Sigmoid colon (tissue), 7 donors: ENCODE results near the gene MDK. TPM values are rescaled to one million over a fixed set of nuclear protein-coding genes. Genes with fewer than 3 reads are reported as not detected.

ENCODE experiments used
- DNase-seq: peaks from one replicate; pipeline ENCODE4 v3.0.0-alpha.2; 2019
- H3K27ac ChIP-seq, 4 donors: fragments of 200-600 bp; sonication (generic); one replicate each; pipeline ENCODE4 v1.5.1; 2016 to 2019; ENCODE audit warnings: mild to moderate bottlenecking in 1 of 4
- H3K27me3 ChIP-seq, 3 donors: fragments of 200-600 bp; sonication (generic); one replicate each; pipeline ENCODE4 v1.5.1; 2019; ENCODE audit warnings: mild to moderate bottlenecking in 1 of 3
- H3K36me3 ChIP-seq, 4 donors: fragments of 200-600 bp; sonication (generic); one replicate each; pipeline ENCODE4 v1.5.1; 2016 to 2019
- H3K4me1 ChIP-seq, 4 donors: fragments of 200-600 bp; sonication (generic); one replicate each; pipeline ENCODE4 v1.5.1; 2017 to 2019
- H3K4me3 ChIP-seq, 4 donors: fragments of 200-600 bp; sonication (generic); one replicate each; pipeline ENCODE4 v1.5.1; 2017 to 2019; ENCODE audit warnings: mild to moderate bottlenecking in 2 of 4, moderate library complexity in 1 of 4
- H3K9me3 ChIP-seq, 4 donors: fragments of 200-600 bp in 3 of 4; sonication (generic) in 3 of 4; one replicate each; pipeline versions ENCODE4 v1.5.1 to v1.6.1; 2013 to 2019
- EP300 ChIP-seq, 4 donors: sonication (generic); formaldehyde crosslinking; IDR thresholded peaks; one replicate each; pipeline ENCODE4 v1.6.1; 2017; ENCODE audit warnings: antibody characterized with exemption in 4 of 4
- POLR2A ChIP-seq, 2 donors: fragments of 450-650 bp; IDR thresholded peaks; one replicate each; pipeline ENCODE4 v1.6.1; 2016; ENCODE audit warnings: antibody characterized with exemption in 2 of 2, mild to moderate bottlenecking in 2 of 2, moderate library complexity in 2 of 2
- POLR2AphosphoS5 ChIP-seq, 4 donors: sonication (generic); formaldehyde crosslinking; IDR thresholded peaks; one replicate each; pipeline ENCODE4 v1.6.1; 2017; ENCODE audit warnings: antibody characterized with exemption in 4 of 4
- WGBS, 2 donors: extraction: QIAGEN DNeasy Blood & Tissue Kit; methylation state at CpG; one replicate each; pipeline ENCODE4 v1.1.7; 2013; 5-methylcytosine and 5-hydroxymethylcytosine counted together
- intact Hi-C: fragments of 100-400 bp; cut with DNase I; formaldehyde crosslinking; loops from one replicate; pipeline ENCODE4 v1.15.1; 2023
- polyA plus RNA-seq, 3 donors: library from polyadenylated mRNA; stranded (reverse); fragments of 200-250 nt; gene quantifications; one replicate each; pipeline ENCODE4 v1.2.3, GENCODE V29; 2013
- small RNA-seq, 3 donors: library from RNA; depleted of rRNA; stranded (forward); fragments of <200 nt; gene quantifications; one replicate each; pipeline ENCODE3, GENCODE V24; 2016
- total RNA-seq, 4 donors: library from RNA; depleted of rRNA; stranded (reverse); fragments of >200 nt; gene quantifications; one replicate each; pipeline ENCODE4 v1.1.0, GENCODE V29; 2016
- TF ChIP-seq, protein P1 (sequence below), 4 experiments: fragments of 450-650 bp in 3 of 4; fragments of 200-600 bp in 1 of 4; IDR thresholded peaks; one replicate each; pipeline ENCODE4 v1.5.1; 2016 to 2019; ENCODE audit warnings: antibody characterized with exemption in 4 of 4, mild to moderate bottlenecking in 3 of 4, moderate library complexity in 2 of 4
- donor health status: healthy with polysubstance abuse.
- donor health status: Bipolar disorder and iron deficiency.
- donor health status: healthy.

The MDK gene
- total and polyA plus RNA-seq, 7 donors, result 10.7 to 403 (median 49.9) TPM

DNA sequence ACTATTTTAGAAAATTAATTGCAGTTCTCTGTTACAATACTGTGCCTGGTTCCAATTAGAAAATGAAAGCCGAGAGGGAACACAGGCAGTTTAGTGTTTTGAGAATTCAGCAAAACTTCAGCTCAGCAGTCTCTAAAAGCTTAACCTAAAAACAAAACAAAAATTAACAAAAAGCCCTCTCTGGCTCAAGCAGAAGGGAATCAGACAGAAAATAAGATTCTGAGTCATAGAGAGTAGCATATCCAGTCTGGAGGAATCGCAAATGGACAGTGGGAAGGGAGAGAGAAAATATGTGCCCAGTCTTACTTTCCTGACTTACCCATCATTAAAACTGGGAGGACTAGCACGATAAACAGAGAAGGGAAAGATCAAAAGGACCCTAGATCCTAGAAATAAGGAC lies 48.2 kb downstream of the MDK start:
- Histone ChIP-seq H3K27me3 (no peaks in the 10 kb centered on the region), H3K4me3 (no peak overlapping the region), H3K27ac (no peak overlapping the region), H3K9me3 (no peaks in the 10 kb centered on the region), H3K4me1 (no peaks in the 10 kb centered on the region), H3K36me3 (peaks cover 0 to 59% (median 15%) of the 10 kb centered on the region in 4 donors)
- TF ChIP-seq EP300 (IDR thresholded peaks at IDR 0.05), result no peak
- TF ChIP-seq POLR2A (IDR thresholded peaks at IDR 0.05), result no peak
- no peak for TF ChIP-seq POLR2AphosphoS5 (IDR thresholded peaks at IDR 0.05)
- TF ChIP-seq, protein P1, sequence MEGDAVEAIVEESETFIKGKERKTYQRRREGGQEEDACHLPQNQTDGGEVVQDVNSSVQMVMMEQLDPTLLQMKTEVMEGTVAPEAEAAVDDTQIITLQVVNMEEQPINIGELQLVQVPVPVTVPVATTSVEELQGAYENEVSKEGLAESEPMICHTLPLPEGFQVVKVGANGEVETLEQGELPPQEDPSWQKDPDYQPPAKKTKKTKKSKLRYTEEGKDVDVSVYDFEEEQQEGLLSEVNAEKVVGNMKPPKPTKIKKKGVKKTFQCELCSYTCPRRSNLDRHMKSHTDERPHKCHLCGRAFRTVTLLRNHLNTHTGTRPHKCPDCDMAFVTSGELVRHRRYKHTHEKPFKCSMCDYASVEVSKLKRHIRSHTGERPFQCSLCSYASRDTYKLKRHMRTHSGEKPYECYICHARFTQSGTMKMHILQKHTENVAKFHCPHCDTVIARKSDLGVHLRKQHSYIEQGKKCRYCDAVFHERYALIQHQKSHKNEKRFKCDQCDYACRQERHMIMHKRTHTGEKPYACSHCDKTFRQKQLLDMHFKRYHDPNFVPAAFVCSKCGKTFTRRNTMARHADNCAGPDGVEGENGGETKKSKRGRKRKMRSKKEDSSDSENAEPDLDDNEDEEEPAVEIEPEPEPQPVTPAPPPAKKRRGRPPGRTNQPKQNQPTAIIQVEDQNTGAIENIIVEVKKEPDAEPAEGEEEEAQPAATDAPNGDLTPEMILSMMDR (IDR thresholded peaks at IDR 0.05), result no peak
- WGBS, 2 donors, result 87 to 91% methylated on average over 3 of the region's 3 CpGs
- DNase-seq, result no peak
- intact Hi-C loops, result no loop called here

DNA sequence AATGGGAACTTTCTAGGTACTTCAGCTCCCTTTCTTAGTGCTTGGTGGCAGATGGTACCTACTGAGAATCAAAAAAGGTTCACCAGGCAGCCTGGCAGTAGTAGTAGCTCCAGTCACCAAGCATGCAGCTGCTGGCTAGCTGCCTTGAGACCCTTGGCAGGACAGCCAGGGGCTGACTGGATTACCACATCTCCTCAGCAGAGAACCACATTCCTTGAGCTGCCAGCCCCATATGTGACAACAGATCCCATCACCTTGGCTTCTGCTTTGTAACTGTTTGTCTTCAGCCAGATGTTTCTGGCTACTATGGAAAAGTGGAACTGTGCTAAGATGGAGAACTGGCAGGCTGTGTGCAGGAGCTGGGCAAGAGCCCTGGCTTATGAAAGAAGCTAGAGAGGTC lies 49.7 kb downstream of the MDK start:
- intact Hi-C loops, result no loop called here
- peaks cover 0 to 61% (median 16%) of the 10 kb centered on the region in 4 donors for H3K36me3 ChIP-seq

More for the DNA sequence above, 49.7 kb downstream of the MDK start:
- DNase-seq, result no peak
- H3K27ac ChIP-seq, result no peak overlapping the region
- H3K4me1 ChIP-seq, result no peaks in the 10 kb centered on the region
- H3K27me3 ChIP-seq, result no peaks in the 10 kb centered on the region
- H3K9me3 ChIP-seq, result no peaks in the 10 kb centered on the region
- H3K4me3 ChIP-seq, result no peak overlapping the region
- TF ChIP-seq EP300 (IDR thresholded peaks at IDR 0.05) (no peak), POLR2A (IDR thresholded peaks at IDR 0.05) (no peak), POLR2AphosphoS5 (IDR thresholded peaks at IDR 0.05) (no peak)
- TF ChIP-seq, protein P1 (IDR thresholded peaks at IDR 0.05), result no peak

Small RNA genes within 50 kb of the gene (small RNA-seq; reads per million reads assigned to genes)
- 0 reads per million in 3 donors for gene MIR4688

Other genes with a start within 250 kb of the MDK start
- gene CREB3L1, start 104.0 kb upstream of the MDK start, total RNA-seq, result 1 to 10 TPM in 3 of 4 donors, under 1 TPM in 1; 0.66 to 7.2 (median 2.6) TPM
- gene CREB3L1, start 104.0 kb upstream of the MDK start, polyA plus RNA-seq, result 10 to 100 TPM; 43.2 to 63.1 (median 44.7) TPM
- gene DGKZ, start 34.2 kb upstream of the MDK start, total RNA-seq, result 10 to 100 TPM; 22.5 to 76.7 (median 34.2) TPM
- 10 to 100 TPM; 16.6 to 71.9 (median 19.2) TPM for gene DGKZ, start 34.2 kb upstream of the MDK start, polyA plus RNA-seq
- gene CHRM4, start 10.1 kb downstream of the MDK start, total RNA-seq, result 1 to 10 TPM in 2 of 4 donors, under 1 TPM in 2; 0.55 to 5.3 (median 2.3) TPM
- 1 to 10 TPM in 2 of 3 donors, not detected in 1; 2.3 to 5.4 TPM for gene CHRM4, start 10.1 kb downstream of the MDK start, polyA plus RNA-seq
- 10 to 100 TPM; 23.9 to 33.0 (median 27.8) TPM for gene AMBRA1, start 212.4 kb downstream of the MDK start, total RNA-seq
- gene AMBRA1, start 212.4 kb downstream of the MDK start, polyA plus RNA-seq, result 10 to 100 TPM in 1 of 3 donors, 1 to 10 TPM in 2; 8.4 to 19.8 (median 9.0) TPM
- gene HARBI1, start 235.6 kb downstream of the MDK start, total RNA-seq, result 1 to 10 TPM; 1.6 to 8.9 (median 3.8) TPM
- 1 to 10 TPM; 4.1 to 7.9 (median 4.8) TPM for gene HARBI1, start 235.6 kb downstream of the MDK start, polyA plus RNA-seq
- 10 to 100 TPM; 47.7 to 96.4 (median 52.7) TPM for gene ATG13, start 235.9 kb downstream of the MDK start, total RNA-seq
- 10 to 100 TPM; 27.6 to 48.5 (median 34.2) TPM for gene ATG13, start 235.9 kb downstream of the MDK start, polyA plus RNA-seq